ENCODE results near the gene EXOC3L1. TPM values are rescaled to one million over a fixed set of nuclear protein-coding genes. Genes with fewer than 3 reads are reported as not detected.

The EXOC3L1 gene
- polyA plus RNA-seq, 3 donors, result 6.5 to 7.2 (median 6.7) TPM

DNA sequence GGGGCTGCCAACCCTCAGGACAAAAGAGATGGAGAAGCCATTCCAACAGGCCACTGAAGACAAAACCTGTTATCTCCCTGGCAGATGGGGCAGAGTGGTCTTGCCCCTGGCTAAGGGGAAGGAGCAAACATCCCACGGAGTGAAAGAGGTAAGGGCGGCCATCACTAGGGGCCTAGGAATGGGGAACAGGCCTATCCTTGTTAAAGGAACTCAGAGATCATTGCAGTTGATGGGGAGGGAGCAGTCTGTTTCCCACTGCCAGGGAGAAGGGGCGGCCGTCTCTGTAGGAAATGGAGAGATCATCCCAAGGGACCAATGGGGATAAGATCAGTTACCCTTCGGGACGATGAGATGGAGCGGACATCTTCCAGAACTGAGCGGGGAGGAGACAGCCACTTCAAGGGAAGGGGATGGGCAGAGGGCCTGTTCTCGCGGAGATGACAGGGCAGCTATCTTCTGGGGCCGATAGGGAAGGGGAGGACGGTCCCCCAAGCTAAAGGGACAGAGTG, 36.4 kb upstream of the EXOC3L1 start:
- DNase-seq, result no peak

DNA sequence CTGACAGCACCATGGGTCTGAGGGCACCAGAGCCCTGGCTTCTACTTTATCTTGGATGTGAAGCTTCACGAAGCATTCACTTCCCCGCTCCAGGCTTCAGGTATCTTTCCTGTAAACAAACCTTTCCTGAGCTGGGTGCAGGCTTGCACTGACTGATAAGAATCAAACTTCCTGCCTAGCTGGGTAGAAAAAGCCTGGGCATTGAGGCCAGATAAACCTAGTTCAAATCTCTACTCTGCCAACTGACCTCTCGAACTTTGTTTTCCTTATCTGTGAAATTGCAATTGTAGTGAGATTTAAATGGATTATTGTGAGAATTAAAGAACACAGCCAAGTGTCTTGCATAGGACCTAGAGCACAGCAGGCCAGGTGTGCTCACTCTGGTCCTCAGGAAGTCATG, 34.1 kb upstream of the EXOC3L1 start:
- DNase-seq, result no peak

DNA sequence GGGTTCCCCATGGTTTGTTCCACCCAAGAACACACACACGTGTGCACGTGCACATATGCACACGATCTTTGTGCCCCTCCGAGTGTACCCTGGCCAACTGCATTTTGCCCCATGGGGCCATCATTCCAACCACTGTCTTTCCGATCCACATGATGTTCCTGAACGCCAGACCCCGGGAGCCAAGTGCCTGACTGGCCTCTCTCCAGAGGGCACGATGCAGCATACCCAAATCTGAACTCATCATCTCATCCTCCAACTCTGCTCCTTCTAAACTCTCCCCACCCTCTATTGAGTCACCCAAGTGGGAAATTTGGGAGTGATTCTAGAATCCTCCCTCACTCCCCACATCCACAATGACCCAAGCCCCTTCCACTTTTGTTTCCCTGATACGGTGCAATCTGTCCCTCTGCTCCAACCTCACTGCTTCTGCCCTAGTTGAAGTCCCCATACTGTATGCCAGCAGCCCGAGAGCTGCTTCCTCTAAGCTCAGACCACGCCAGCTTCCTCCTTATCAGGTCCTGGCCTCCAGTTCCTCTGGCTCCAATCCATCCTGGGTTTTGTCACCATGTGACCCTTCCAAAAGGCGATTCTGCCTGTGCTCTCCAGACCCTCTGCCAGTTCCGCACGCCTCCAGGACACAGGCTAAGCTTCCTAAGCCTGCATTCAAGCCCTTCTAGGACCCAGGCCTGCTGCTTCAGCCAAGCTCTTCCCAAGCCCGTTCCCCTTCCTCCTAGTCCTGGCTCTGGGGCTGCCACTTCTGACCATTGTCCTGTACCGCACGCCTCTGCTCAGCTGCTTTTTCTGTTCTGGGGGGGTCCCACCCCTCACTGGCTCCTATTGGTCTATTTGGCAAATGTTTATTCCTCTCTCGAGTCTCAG, 26.9 kb upstream of the EXOC3L1 start:
- no peak for DNase-seq

DNA sequence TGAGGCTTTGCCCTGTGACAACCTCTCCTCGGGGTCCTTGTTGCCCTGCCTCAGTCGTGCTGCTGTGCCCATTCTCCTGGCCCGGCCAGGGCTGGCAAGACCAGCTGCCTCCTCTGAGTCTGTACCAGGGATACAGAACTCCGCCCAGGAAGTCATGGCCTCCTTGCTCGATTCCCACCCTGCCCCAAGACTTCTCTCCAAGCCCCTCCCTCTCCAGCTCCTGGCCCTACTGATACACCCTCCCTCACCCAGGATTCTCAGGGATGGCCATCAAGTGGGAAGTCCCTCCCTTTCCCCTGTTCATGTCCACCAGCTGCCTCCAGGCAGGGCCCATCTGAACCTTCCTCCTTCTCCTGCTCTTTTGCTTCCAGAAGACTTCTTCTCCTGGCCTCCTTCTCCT, 25.8 kb upstream of the EXOC3L1 start:
- DNase-seq, result no peak

DNA sequence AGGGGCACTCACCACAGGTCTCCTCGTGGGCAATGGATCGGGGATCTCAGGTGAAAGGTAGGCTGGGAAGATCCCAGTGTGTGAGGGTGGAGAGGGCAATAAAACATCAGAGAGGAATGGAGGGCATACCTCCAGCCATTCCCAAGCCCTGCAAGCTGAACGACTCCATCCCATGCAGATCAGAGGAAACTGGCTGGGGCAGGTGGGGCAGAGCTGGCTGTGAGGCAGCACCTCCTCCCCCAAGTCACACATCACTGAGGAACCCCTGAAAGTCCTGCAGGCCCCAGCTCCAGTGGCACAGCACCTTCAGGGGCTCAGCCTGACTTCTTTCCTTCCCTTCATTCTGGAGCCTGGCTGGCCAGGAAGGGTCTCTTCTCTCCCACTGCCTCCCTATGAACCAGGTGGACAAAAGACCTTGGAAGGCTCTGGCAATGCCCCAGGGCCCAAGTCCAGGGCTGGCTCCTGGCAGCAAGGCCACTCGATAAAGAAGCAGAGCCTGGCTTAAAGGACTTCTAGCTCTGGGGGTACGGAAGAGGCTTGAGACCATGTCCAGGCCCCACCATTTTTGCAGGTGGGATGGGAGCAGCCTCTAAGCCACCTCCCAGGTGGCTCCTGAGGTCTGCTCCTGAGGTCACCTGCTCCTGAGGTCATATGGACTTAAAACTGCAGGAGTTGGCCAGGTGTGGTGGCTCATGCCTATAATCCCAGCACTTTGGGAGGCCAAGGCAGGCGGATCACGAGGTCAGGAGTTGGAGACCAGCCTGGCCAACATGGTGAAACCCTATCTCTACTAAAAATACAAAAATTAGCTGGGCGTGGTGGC, 23.5 kb upstream of the EXOC3L1 start:
- no peak for DNase-seq

DNA sequence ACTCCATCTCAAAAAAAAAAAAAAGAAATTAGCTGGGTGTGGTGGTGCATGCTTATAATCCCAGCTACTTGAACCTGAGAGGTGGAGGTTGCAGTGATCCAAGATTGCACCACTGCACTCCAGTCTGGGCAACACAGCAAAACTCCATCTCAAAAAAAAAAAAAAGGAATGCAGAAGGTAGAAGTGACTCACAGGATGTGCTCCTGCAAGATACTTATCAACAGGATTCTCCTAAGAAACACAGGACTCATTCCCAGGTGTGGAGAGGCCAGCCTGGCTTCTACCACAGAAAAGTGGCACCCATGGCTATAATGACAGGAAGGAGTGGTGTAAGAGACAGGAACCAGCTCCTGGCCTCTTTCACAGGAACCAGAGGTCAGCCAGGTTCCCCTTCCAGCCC, 22.8 kb upstream of the EXOC3L1 start:
- DNase-seq, result no peak

DNA sequence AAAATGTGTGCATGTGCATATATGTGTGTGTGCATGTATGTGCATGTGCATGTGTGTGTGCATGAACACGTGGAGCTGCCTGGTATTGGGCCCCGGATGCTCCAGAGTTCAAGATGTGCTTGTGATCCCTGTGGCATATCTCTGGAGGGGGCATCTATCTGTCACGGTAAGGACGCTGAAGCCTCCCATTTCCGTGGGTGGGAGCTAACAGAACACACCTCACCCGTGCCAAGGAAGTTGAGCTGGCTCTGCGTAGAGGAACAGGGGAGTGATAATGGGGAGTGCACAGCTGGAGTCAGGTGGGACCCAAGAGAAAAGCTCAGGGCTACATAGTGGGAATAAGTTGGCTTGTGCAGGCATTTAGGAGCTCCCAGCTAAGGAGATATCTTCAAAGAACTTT, 21.7 kb upstream of the EXOC3L1 start:
- DNase-seq, result no peak

DNA sequence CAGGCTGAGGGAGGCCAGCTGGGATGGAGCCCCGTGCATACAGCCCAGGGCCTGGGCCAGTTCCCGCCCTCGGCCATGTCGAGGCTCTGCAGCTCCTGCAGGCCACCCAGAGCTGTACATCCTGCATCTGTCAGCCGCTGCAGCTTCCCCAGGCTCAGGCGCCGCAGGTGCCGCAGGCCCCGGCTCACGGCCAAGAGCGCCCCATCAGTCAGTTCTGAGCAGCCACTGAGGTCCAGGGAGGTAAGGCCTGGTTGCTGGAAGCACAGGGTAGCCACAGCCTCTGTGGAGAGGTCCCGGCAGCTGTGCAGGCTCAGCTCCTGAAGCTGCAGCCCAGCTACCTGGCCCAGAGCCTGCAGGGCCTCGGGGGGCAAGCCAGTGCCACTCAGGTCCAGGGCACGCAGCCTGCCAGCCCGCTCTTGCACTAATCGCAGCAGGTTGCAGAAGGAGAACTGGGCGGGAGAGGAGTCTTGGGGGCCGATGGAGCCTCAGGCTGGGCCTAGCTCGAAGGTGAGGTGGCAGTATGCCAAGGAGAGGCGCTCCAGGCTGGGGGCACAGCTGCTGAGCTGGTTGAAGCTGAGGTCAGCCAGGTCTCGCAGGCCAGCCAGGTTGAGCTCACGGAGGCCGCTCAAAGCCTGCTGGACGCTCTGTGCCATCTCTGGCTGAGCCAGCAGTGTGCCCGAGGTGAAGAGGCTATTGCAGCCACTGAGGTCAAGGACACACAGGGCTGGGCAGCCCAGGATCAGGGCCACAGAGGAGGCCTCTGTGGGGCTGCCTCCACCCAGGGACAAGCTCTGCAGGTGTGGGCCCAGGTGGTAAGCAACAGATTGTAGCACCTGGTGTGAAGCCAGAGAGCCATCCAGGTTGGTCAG, 20.4 kb upstream of the EXOC3L1 start:
- DNase-seq, result no peak

DNA sequence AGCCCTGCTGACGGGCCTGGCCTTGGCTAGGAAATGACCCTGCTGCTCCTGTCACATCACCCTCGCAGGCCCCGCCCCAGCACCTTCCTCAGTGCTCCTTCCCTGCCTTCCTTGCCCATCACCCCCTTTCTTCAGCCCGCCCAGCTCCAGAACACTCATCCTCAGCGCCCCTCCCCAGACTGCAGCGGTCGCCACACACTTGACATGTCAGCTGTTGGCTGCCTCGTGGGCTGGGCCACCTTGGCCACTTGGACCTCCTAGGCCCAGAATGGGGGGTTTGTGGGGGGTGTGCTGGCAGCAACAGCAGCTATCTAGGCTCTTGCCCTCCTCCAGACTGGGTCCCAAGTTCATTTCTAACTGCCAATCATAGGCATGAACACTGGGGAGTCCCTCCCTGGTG, 19.6 kb upstream of the EXOC3L1 start:
- DNase-seq, result no peak

DNA sequence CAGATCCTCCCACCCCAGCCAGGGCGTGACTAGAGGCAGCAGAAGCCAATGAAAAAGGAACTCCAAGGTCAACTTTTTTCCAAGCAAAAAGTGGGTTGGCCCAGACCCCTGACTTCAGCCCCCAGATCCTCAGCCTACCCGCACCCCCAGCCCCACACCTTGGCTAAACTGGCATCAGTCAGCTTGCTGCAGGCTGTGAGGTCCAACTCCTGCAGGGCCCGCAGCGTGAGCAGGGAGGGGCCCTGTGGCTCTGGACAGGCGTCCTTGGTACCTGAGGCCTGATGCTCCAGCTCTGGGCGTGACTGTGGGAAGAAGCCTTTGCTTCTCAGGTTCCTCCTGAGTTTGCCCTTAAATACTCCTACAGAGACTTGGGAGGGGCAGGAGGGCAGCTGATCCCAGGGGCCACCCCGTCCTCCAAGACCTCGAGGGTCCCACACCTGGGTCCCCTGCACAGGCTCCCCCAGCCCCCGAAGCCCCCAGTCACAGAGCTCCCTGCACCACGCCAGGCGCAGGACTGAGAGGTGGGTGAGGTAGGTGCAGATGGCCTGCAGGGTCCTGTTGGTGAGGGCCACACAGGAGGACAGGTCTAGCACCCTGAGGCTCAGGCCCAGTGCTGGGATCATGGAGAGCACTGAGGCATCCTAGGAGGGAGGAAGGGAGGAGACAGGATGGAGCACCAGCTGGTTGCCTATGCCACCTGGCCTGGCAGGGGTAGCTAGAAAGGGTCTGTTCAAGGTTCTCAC, 18.4 kb upstream of the EXOC3L1 start:
- no peak for DNase-seq

DNA sequence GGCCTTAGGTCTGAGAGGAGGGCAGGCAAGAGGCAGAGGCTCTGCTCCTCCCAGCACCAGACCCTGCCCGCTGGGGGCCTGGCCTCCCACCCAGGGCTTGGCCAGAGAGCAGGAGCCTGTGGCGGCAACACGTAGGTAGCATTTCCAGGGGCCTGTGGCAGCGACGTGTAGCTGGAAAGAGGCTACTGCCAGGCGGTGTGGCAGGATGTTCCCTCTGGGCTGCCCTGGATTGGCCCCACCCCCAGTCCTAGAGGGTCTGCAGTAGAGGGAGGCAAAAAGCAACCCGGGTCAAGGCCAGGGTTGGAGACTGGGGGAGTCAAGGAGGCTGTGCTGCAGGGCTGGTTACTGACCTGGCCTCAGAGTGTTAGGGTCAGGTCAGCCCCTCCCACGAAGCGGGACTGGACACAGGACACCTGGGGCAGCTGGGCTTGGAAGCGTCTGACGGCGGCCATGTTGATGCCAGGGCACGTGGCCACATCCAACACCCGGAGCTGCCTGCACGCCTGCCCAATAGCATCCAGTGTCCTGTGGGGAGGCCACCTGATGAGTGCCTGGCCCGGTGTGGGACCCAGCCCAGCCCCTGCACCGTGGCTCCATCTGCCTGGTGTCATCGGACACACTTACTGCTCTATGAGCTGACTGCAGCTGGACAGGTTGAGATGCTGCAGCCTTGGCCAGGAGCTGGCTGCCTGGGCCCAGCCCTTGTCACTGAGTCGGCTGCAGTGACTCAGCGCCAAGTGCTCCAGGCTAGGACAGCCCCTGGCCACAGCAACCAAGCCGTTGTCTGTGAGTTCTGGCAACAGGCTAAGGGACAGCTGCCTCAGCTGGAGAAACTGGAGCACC, 17.5 kb upstream of the EXOC3L1 start:
- DNase-seq, result no peak

DNA sequence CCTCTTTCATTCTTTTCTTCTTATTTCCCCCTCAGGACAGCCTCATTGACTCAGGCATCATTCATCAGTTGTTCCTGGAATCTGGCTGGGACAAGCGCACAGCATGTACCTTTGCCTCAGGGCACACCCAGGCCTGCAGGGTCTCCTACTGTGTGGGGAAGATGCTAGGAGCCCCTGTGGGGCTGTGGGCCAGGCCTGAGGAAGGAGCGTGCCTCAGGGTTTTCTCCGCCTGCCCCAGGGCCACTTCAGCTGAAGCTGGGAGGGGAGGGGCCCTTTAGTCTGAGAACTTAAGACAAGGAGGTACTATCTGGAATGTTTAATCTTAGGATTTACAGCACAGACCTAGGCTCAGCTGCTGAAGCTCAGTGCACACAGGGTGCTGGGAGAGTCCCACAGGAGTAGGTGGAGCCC, 16.9 kb upstream of the EXOC3L1 start:
- DNase-seq, result no peak

DNA sequence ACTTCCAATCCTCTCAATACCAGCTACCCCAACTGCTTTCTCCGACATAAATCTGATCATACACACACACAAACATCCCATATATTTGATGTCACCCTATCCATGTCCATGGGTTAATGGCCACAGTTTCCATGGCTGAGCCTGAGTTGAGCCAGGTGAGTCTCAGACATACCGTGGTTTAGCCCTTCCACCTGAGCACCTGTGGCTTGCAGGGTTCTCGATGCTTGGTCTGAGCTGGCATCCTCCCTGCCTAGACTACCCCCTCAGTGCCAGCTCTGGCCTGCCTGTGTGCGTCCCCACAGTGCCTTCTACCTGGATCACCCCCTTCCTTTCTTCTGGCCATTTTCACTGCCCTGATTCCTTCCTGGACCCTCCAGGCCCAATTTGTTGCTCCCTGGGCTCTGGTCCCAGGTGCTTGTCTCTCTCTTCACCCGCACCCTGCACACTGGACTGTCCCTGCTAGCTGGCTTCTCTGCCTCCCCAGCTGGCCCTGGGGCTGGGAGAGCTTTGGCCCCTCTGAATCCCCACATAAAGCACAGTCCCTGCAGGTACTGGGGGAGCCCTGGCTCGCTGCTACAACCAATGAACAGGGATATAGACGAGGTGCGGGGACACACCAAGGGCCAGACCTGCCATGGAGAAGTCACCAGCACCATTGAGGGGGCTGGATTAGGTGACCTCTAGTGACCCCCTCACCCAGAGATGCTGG, 16.3 kb upstream of the EXOC3L1 start:
- no peak for DNase-seq

DNA sequence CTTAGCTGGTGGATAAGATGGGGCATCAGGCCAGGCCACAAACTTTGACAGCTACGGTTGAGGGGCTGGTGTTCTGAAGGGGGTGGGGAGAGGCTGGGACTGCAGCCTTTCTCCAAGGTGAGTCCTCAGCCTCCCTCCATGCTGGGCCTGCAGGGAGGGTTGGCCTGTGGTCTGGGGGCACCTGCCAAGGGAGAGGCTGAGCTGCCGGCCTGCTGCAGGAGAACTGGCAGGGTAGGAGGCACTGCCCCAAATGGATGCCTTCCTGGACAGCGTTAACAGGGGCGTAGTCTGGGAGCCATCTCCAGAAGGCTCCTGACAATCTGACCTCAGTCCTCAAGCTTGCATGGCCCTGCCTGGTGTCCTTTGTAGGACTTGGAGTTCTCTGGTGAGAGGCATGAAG, 14.1 kb upstream of the EXOC3L1 start:
- no peak for DNase-seq

DNA sequence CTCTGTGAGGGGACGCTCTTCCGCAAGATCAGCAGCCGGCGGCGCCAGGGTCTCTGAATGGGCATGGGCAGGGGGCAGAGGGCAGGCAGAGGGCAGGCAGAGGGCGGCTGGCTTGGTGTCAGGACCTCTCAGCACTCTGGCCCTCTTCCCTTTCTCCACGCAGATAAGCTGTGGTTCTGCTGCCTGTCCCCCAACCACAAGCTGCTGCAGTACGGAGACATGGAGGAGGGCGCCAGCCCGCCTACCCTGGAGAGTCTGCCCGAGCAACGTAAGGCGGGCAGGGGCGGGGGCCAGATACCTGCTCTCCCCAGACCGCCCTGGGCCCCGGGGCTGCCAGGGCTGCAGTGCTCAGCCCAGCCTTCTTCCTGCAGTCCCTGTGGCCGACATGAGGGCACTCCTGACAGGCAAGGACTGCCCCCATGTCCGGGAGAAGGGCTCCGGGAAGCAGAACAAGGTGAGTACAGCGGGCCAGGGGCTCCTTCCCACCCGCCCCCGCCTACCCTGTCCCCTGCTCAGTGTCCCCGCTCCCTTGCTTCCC, 13.1 kb upstream of the EXOC3L1 start:
- no peak for DNase-seq

DNA sequence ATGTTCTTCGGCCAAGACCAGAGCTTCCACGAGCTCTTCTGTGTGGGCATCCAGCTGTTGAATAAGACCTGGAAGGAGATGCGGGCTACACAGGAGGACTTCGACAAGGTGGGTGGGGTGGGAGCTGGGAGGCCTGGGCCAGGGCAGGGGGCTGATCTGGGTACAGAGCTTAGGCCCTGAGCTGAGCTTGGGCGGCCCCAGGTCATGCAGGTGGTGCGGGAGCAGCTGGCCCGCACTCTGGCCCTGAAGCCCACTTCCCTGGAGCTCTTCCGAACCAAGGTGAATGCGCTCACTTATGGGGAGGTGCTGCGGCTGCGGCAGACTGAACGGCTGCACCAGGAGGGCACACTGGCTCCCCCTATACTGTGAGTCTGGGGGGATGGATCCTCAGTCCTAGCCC, 12.5 kb upstream of the EXOC3L1 start:
- DNase-seq, result no peak

DNA sequence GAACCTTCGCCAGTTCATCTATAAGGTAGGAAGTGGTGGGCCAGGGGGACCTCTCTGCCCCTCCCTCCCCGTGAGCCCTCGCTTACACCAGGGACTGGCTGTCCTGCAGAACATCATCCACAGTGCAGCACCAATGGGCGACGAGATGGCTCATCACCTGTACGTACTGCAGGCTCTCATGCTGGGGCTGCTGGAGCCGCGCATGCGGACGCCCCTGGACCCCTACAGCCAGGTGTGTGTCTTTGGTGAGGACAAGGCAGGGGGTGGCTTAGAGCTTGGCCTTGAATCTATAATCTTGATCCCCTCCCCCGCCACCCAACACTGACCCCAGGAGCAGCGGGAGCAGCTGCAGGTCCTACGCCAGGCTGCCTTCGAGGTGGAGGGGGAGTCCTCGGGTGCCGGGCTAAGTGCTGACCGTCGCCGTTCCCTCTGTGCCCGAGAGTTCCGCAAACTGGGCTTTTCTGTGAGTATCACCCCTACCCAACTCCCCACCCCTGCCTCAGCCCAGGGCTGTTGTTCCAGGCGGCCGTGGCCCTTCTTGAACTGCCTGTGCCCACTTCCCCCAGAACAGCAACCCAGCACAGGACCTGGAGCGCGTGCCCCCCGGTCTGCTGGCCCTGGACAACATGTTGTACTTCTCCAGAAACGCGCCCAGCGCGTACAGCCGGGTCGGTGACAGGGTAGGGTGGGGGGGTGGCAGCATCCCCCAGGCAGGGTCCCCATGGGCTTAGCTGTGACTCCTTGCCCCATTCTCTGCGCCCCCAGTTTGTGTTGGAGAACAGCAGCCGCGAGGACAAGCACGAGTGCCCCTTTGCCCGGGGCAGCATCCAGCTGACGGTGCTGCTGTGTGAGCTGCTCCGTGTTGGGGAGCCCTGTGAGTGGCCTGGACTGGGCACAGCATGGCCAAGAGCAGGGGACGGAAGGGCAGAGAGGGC, 11.7 kb upstream of the EXOC3L1 start:
- DNase-seq, result no peak

DNA sequence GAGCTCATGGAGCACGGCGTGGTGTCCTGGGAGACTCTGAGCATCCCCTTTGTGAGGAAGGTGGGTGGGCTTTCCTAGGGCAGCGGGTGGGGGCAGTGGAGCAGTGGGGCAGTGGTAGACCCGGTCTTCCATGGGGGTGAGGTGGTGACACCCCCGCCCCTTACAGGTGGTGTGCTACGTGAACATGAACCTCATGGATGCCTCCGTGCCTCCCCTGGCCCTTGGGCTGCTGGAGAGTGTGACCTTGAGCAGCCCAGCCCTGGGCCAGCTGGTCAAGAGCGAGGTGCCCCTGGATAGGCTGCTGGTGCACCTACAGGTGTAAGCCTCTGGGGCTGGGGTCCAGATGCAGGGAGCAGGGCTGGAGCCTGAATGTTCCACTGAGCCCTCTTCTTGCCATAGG, 10.6 kb upstream of the EXOC3L1 start:
- DNase-seq, result no peak

Data from renal pelvis (tissue), 4 donors.